ENCODE data around the gene AP5M1.

AP5M1 gene

GRCh38 chr14:57345106-57345505, 76.3 kb downstream of the AP5M1 start:
- no peak overlapping the region for H3K4me2 ChIP-seq (ENCODE audit: low read length)
- H3K9ac ChIP-seq = no peak overlapping the region
- no peaks in the 10 kb centered on the region for H3K27me3 ChIP-seq (ENCODE audit: control insufficient read depth, insufficient read depth, low read length)
- H3K27ac ChIP-seq = no peak overlapping the region
- H3K79me2 ChIP-seq = no peaks in the 10 kb centered on the region
- H3K36me3 ChIP-seq (ENCODE audit: control insufficient read depth, insufficient read depth, low read length) = no peaks in the 10 kb centered on the region
- TF ChIP-seq, protein P1, sequence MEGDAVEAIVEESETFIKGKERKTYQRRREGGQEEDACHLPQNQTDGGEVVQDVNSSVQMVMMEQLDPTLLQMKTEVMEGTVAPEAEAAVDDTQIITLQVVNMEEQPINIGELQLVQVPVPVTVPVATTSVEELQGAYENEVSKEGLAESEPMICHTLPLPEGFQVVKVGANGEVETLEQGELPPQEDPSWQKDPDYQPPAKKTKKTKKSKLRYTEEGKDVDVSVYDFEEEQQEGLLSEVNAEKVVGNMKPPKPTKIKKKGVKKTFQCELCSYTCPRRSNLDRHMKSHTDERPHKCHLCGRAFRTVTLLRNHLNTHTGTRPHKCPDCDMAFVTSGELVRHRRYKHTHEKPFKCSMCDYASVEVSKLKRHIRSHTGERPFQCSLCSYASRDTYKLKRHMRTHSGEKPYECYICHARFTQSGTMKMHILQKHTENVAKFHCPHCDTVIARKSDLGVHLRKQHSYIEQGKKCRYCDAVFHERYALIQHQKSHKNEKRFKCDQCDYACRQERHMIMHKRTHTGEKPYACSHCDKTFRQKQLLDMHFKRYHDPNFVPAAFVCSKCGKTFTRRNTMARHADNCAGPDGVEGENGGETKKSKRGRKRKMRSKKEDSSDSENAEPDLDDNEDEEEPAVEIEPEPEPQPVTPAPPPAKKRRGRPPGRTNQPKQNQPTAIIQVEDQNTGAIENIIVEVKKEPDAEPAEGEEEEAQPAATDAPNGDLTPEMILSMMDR (IDR thresholded peaks at IDR 0.05) = no peak
- no peak overlapping the region for H2AFZ ChIP-seq
- no peaks in the 10 kb centered on the region for H3K9me3 ChIP-seq (ENCODE audit: control insufficient read depth, low read length)
- no peaks in the 10 kb centered on the region for H3K4me1 ChIP-seq
- H3K4me3 ChIP-seq (ENCODE audit: low read depth, low read length) = no peak overlapping the region

GRCh38 chr14:57346741-57347140, 78.0 kb downstream of the AP5M1 start:
- no peaks in the 10 kb centered on the region for H3K36me3 ChIP-seq (ENCODE audit: control insufficient read depth, insufficient read depth, low read length)
- no peaks in the 10 kb centered on the region for H3K4me1 ChIP-seq
- no peaks in the 10 kb centered on the region for H3K79me2 ChIP-seq
- no peak overlapping the region for H3K9ac ChIP-seq
- no peak overlapping the region for H3K4me3 ChIP-seq (ENCODE audit: low read depth, low read length)
- H3K4me2 ChIP-seq (ENCODE audit: low read length) = no peak overlapping the region
- TF ChIP-seq, protein P1 (IDR thresholded peaks at IDR 0.05) = no peak
- no peak overlapping the region for H3K27ac ChIP-seq
- no peaks in the 10 kb centered on the region for H3K27me3 ChIP-seq (ENCODE audit: control insufficient read depth, insufficient read depth, low read length)
- H2AFZ ChIP-seq = no peak overlapping the region
- H3K9me3 ChIP-seq (ENCODE audit: control insufficient read depth, low read length) = no peaks in the 10 kb centered on the region
